Loucy (cell line): Measurements from ENCODE around the gene PDE10A.

ENCODE experiments used
- EZH2phosphoT487 ChIP-seq: fragments of 200-600 bp; IDR thresholded peaks from 2 replicates; pipeline ENCODE4 v1.6.1; 2018; ENCODE audit warnings: antibody characterized with exemption, mild to moderate bottlenecking, moderate library complexity, borderline replicate concordance
- TF ChIP-seq, protein P1 (sequence below): fragments of 200-600 bp; sonication (generic); conservative IDR thresholded peaks from 2 replicates; pipeline ENCODE4 v1.5.1; 2014; ENCODE audit warnings: mild to moderate bottlenecking, antibody characterized with exemption, low read length

DNA sequence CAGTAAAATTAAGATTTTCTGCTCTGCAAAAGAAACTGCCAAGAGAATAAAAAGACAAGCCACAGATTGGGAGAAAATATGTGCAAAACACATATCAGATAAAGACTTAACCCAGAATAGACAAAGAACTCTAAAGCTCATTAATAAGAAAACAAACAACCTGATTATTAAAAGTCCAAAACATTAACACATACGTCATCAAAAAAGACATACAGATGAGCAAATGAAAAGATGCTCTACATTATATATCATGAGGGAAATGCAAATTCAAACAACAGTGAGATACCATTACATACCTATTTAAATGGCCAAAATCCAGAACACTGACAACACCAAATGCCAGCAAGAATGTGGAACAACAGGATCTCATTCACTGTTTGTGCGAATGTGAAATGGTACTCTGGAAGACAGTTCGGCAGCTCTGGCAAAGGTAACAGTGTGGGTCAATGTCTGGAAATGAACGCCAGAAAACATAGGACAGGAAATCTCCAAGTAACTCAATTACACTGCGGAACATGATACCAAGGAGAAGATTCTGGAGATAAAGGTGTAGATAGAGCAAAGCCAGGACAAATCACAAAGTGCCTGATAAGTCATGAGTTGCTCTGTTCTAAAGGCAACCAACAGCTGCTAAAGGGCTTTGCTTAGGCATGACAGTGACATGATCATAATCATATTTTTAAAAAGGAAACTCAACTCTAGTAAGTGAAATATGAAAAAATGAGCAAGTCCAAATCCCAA lies 96.8 kb downstream of the PDE10A start:
- TF ChIP-seq, protein P1, sequence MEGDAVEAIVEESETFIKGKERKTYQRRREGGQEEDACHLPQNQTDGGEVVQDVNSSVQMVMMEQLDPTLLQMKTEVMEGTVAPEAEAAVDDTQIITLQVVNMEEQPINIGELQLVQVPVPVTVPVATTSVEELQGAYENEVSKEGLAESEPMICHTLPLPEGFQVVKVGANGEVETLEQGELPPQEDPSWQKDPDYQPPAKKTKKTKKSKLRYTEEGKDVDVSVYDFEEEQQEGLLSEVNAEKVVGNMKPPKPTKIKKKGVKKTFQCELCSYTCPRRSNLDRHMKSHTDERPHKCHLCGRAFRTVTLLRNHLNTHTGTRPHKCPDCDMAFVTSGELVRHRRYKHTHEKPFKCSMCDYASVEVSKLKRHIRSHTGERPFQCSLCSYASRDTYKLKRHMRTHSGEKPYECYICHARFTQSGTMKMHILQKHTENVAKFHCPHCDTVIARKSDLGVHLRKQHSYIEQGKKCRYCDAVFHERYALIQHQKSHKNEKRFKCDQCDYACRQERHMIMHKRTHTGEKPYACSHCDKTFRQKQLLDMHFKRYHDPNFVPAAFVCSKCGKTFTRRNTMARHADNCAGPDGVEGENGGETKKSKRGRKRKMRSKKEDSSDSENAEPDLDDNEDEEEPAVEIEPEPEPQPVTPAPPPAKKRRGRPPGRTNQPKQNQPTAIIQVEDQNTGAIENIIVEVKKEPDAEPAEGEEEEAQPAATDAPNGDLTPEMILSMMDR, result no peak
- TF ChIP-seq EZH2phosphoT487, result no peak
